Heart left ventricle (tissue), 16 donors: ENCODE results near the gene GLIS2. TPM values are rescaled to one million over a fixed set of nuclear protein-coding genes. Genes with fewer than 3 reads are reported as not detected.
A peak's percentile ranks its signal among the peaks of the same experiment; 100 is the strongest.

Source experiments
- ATAC-seq, 4 donors: fragments of 200-7000 bp; cut with Tn5 transposase; one replicate each; pipeline ENCODE4 v1.9.1; 2020 to 2022; ENCODE audit warnings: moderate library complexity in 4 of 4, mild to moderate bottlenecking in 3 of 4, moderate number of reproducible peaks in 1 of 4
- DNase-seq, 5 donors: peaks; one replicate each; pipeline ENCODE4 v3.0.0-alpha.2; 2020
- H3K27ac ChIP-seq, 12 donors: fragments of 200-600 bp; sonication (generic) in 4 of 12; one replicate each; pipeline versions ENCODE4 v1.5.0 to v1.8.0; 2016 to 2022; ENCODE audit warnings: mild to moderate bottlenecking in 2 of 12
- H3K27me3 ChIP-seq, 9 donors: fragments of 200-600 bp; sonication (generic) in 2 of 9; one replicate each; pipeline versions ENCODE4 v1.5.1 to v1.8.0; 2016 to 2022; ENCODE audit warnings: mild to moderate bottlenecking in 3 of 9
- H3K36me3 ChIP-seq, 9 donors: fragments of 200-600 bp; sonication (generic) in 2 of 9; one replicate each; pipeline versions ENCODE4 v1.5.0 to v1.8.0; 2018 to 2022; ENCODE audit warnings: mild to moderate bottlenecking in 2 of 9
- H3K4me1 ChIP-seq, 12 donors: fragments of 200-600 bp; sonication (generic) in 4 of 12; one replicate each; pipeline versions ENCODE4 v1.5.0 to v1.8.0; 2016 to 2022; ENCODE audit warnings: mild to moderate bottlenecking in 3 of 12
- H3K4me3 ChIP-seq, 12 donors: fragments of 200-600 bp; sonication (generic) in 4 of 12; one replicate each; pipeline versions ENCODE4 v1.5.0 to v1.8.0; 2017 to 2022; ENCODE audit warnings: mild to moderate bottlenecking in 9 of 12, moderate library complexity in 4 of 12
- H3K9me3 ChIP-seq, 12 donors: fragments of 200-600 bp; sonication (generic) in 4 of 12; one replicate each; pipeline versions ENCODE4 v1.5.0 to v1.8.0; 2016 to 2022; ENCODE audit warnings: mild to moderate bottlenecking in 1 of 12
- POLR2A ChIP-seq, 2 donors: fragments of 450-650 bp; IDR thresholded peaks; one replicate each; pipeline ENCODE4 v1.6.1; 2017; ENCODE audit warnings: antibody characterized with exemption in 2 of 2, mild to moderate bottlenecking in 2 of 2, moderate library complexity in 2 of 2
- WGBS, 4 donors: extraction: QIAGEN DNeasy Blood & Tissue Kit in 2 of 4; methylation state at CpG; one replicate each; pipeline versions ENCODE4 v1.1.5 to v1.1.7; 2013 to 2018; 5-methylcytosine and 5-hydroxymethylcytosine counted together
- intact Hi-C, 10 donors: fragments of 100-400 bp; cut with DNase I; formaldehyde crosslinking; loops; one replicate each; pipeline versions ENCODE4 v1.11.1 to v1.14.2; 2022
- polyA plus RNA-seq, 2 donors: library from polyadenylated mRNA; stranded (reverse); fragments of 200-250 nt; gene quantifications; one replicate each; pipeline ENCODE4 v1.2.3, GENCODE V29; 2013
- total RNA-seq, 9 donors: library from RNA; depleted of rRNA in 2 of 9; stranded (reverse); fragments of >200 nt in 2 of 9; fragmentation: NEBNext Ultra II Directional in 3 of 9; extraction: Animal tissue kit (Norgen Biotek cat#: 25700) in 3 of 9; gene quantifications; one replicate each; pipeline versions ENCODE4 v1.1.0 to v1.2.4, GENCODE V29; 2016 to 2023
- TF ChIP-seq, protein P1 (sequence below), 12 donors: fragments of 200-600 bp; sonication (generic) in 4 of 12; IDR thresholded peaks; one replicate each; pipeline versions ENCODE4 v1.5.0 to v1.8.0; 2018 to 2022; ENCODE audit warnings: antibody characterized with exemption in 12 of 12, mild to moderate bottlenecking in 5 of 12
- donor health status: ischemic (EF 13 %, LVEDD 7.1; RV severe dilation, severe dysfunction).
- donor health status: healthy with polysubstance abuse.
- donor health status: DM: no; HTN: yes; CAD: no.
- donor health status: DM: no; HTN: no; CAD: no.
- donor health status: ischemic (EF 25% LVEDD 6.9; RV normal size, moderate dysfunction).
- donor health status: ischemic (EF 25% LVEDD 5.7; RV mildly dilated, moderate dysfunction).
- donor health status: healthy.
- donor health status: DM: yes; HTN: yes; CAD: no.
- donor health status: ischemic (EF 35%, LVEDD 5.7; RV mildly dilated, moderate dysfunction).
- donor health status: nonischemic (EF 11% LVEDD 7.7; RV severe dilation, severe dysfunction).
- donor health status: DM: yes; HTN: yes; CAD: no.
- donor health status: PGD.
- donor health status: ischemic (EF 29% LVEDD 5.4; RV normal size, mild dysfunction).
- donor health status: nonischemic (EF 23%, LVEDD 6.1; RV moderate dilation, normal function).

GLIS2 gene
- total and polyA plus RNA-seq, 11 donors: 7.6 to 23.4 (median 12.7) TPM

GRCh38 chr16:4344983-4345835 is 29.3 kb downstream of the GLIS2 start:
- Histone ChIP-seq H3K9me3 (no peaks in the 10 kb centered on the region), H3K27ac (no peak overlapping the region), H3K27me3 (no peaks in the 10 kb centered on the region), H3K36me3 (peaks cover 0 to 13% (median 4%) of the 10 kb centered on the region in 9 donors), H3K4me1 (peaks cover 0 to 56% (median 29%) of the 10 kb centered on the region in 12 donors), H3K4me3 (no peak overlapping the region)
- ATAC-seq (no peak), DNase-seq (no peak)
- WGBS, 4 donors: 80 to 87% (median 85%) methylated on average over 26 of the region's 26 CpGs
- intact Hi-C loops: no loop called here
- TF ChIP-seq, protein P1, sequence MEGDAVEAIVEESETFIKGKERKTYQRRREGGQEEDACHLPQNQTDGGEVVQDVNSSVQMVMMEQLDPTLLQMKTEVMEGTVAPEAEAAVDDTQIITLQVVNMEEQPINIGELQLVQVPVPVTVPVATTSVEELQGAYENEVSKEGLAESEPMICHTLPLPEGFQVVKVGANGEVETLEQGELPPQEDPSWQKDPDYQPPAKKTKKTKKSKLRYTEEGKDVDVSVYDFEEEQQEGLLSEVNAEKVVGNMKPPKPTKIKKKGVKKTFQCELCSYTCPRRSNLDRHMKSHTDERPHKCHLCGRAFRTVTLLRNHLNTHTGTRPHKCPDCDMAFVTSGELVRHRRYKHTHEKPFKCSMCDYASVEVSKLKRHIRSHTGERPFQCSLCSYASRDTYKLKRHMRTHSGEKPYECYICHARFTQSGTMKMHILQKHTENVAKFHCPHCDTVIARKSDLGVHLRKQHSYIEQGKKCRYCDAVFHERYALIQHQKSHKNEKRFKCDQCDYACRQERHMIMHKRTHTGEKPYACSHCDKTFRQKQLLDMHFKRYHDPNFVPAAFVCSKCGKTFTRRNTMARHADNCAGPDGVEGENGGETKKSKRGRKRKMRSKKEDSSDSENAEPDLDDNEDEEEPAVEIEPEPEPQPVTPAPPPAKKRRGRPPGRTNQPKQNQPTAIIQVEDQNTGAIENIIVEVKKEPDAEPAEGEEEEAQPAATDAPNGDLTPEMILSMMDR (IDR thresholded peaks at IDR 0.05): no peak
- no peak for TF ChIP-seq POLR2A (IDR thresholded peaks at IDR 0.05)

- Histone ChIP-seq H3K27me3 (no peaks in the 10 kb centered on the region), H3K27ac (no peak overlapping the region), H3K4me3 (no peak overlapping the region), H3K9me3 (no peaks in the 10 kb centered on the region), H3K36me3 (peaks cover 0 to 4% (median 0%) of the 10 kb centered on the region in 9 donors), H3K4me1 (peaks cover 0 to 54% (median 29%) of the 10 kb centered on the region in 12 donors)
- no peak for ATAC-seq
- DNase-seq: no peak
- WGBS, 4 donors: 79 to 83% (median 81%) methylated on average over 10 to 14 of the region's 14 CpGs
- intact Hi-C loops: no loop called here
- TF ChIP-seq, protein P1 (IDR thresholded peaks at IDR 0.05): no peak
- no peak for TF ChIP-seq POLR2A (IDR thresholded peaks at IDR 0.05)
Measured at GRCh38 chr16:4345836-4346781, 30.2 kb downstream of the GLIS2 start.

DNA sequence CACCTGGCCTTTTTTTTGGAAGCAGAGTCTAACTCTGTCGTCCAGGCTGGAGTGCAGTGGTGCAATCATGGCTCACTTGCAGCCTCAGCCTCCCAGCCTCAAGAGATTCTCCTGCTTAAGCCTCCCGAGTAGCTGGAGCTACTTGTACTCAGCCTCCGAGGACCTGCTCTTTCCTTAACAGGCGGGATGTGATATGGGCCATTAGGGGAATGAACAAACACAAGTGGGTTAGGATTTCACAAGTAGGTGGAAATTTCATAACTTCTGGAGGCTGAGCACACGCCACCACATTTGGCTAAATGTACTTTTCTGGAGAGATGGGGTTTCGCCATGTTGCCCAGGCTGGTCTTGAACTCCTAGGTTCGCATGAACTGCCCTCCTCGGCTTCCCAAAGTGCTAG is 31.1 kb downstream of the GLIS2 start:
- no peak overlapping the region for H3K4me3 ChIP-seq
- ATAC-seq: no peak
- H3K27ac ChIP-seq: peak overlapping the region in 2 of 12 donors; percentile 3 to 42
- no peaks in the 10 kb centered on the region for H3K9me3 ChIP-seq
- 83 to 89% (median 86%) methylated on average over 8 of the region's 8 CpGs for WGBS, 4 donors
- H3K27me3 ChIP-seq: no peaks in the 10 kb centered on the region
- H3K36me3 ChIP-seq: no peaks in the 10 kb centered on the region
- no peak for DNase-seq
- intact Hi-C loops: no loop called here
- H3K4me1 ChIP-seq: peaks cover 0 to 56% (median 31%) of the 10 kb centered on the region in 12 donors
- TF ChIP-seq, protein P1 (IDR thresholded peaks at IDR 0.05): no peak
- TF ChIP-seq POLR2A (IDR thresholded peaks at IDR 0.05): no peak
